GM12874 (cell line): ENCODE data around the gene SERPINB1.

Experiments
- TF ChIP-seq, protein P1 (sequence below): IDR thresholded peaks from 2 replicates; pipeline ENCODE4 v1.5.1; 2011; ENCODE audit warnings: low read depth, mild to moderate bottlenecking, control low read depth, low read length, moderate library complexity; ENCODE audit not compliant: insufficient read depth

The SERPINB1 gene

DNA sequence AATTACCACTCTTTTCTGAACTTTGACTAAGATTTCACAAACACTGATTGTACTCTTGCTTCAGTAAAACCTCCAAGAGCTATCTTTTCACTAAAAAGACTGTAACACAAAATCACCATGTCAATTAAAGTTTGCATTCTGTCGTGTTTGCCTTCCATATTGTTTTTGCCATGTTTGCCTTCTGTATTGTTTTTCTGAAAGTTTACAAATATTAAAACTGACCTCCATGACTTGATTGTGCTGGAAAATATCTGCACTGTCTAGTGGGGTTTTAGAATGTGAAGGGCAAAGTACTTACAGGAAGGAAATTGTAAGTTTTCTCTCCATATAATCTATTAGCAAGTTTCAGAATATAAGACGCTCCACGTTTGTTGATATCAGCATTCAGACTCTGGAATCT, 3.4 kb downstream of the SERPINB1 start:
- TF ChIP-seq, protein P1, sequence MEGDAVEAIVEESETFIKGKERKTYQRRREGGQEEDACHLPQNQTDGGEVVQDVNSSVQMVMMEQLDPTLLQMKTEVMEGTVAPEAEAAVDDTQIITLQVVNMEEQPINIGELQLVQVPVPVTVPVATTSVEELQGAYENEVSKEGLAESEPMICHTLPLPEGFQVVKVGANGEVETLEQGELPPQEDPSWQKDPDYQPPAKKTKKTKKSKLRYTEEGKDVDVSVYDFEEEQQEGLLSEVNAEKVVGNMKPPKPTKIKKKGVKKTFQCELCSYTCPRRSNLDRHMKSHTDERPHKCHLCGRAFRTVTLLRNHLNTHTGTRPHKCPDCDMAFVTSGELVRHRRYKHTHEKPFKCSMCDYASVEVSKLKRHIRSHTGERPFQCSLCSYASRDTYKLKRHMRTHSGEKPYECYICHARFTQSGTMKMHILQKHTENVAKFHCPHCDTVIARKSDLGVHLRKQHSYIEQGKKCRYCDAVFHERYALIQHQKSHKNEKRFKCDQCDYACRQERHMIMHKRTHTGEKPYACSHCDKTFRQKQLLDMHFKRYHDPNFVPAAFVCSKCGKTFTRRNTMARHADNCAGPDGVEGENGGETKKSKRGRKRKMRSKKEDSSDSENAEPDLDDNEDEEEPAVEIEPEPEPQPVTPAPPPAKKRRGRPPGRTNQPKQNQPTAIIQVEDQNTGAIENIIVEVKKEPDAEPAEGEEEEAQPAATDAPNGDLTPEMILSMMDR: no peak

DNA sequence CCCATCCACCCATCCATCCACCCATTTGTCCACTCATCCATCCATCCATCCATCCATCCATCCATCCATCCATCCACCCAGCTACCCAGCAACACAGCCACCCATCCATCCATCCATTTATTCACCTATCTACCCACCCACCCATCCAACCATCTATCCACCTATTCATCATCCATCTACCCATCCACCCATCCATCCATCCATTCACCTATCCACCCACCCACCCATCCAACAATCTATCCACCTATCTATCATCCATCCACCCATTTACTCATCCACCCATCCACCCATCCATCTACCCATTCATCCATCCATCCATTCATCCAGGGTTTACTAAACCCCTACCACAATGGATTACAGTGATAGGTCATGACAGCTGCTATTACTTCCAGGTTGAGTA, 7.4 kb downstream of the SERPINB1 start:
- TF ChIP-seq, protein P1: no peak

DNA sequence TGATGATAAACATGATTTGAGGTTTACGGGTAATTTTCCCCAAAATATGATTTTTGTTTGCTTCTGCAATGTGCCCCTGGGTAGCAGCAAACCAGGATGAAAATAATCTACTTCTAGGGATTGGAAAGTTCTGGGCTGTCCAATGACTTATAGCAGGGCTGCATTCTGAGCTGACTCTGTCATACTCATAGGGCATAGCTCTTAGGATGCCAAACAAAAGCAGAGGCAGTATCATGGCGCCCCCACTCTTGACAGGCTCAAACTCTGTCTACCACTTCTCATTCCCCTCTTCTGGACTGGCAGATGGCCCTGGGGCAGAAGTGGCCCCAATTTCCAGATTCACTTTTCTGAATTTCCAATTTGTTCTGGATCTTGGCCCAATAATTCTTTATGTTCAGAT, 10.3 kb downstream of the SERPINB1 start:
- TF ChIP-seq, protein P1: no peak

DNA sequence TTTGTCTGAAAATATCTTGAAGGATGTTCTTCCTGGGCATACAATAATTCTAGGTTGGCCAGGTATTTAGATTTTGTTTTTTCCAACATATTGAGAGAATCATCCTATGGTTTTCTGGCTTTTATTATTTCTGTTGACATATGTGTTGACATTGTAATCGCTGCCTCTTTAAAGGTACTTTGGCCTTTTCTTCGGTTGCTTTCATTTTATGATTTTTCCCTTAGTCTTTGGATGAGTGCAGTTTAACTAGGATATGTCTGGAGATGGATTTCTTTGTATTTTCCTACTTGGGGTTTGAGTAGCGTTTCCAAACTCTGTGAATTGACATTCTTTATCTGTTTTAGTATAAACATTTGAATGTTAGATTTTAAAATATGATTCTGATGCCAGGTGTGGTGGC, 11.5 kb downstream of the SERPINB1 start:
- TF ChIP-seq, protein P1: no peak

DNA sequence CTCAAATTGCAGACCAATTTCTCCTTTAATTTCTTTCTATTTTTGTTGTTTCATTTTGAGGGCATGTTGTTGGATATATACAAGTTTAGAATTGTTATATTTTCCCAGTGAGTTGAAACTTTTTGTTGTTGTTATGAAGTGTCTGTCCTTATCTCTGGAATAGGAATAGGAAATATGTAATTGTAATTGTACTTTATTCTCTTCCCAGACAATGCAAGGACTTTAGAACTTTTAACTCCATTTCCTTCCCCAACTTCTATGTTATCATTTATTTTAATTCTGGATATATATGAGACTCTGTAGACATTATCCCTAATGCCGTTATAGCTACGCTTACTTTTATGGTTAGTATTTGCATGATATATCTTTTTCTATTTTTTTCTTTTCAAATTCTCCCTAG, 12.4 kb downstream of the SERPINB1 start:
- TF ChIP-seq, protein P1: no peak

DNA sequence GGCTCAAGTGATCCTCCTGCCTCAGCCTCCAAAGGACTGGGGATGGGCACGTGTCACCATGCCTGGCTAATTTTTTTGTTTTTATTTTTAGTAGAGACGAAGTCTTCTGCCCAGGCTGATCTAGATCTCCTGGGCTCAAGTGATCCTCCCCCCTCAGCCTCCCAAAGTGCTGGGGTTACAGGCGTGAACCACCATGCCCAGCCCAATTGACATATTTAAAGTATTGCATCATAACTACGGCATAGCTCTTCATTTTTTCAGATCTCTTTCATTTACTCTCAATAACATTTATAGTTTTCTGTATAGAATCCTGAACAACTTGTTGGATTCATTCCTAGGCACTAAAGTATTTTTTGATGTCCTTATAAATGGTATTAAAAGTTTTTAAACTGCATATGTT, 13.0 kb downstream of the SERPINB1 start:
- TF ChIP-seq, protein P1: no peak

DNA sequence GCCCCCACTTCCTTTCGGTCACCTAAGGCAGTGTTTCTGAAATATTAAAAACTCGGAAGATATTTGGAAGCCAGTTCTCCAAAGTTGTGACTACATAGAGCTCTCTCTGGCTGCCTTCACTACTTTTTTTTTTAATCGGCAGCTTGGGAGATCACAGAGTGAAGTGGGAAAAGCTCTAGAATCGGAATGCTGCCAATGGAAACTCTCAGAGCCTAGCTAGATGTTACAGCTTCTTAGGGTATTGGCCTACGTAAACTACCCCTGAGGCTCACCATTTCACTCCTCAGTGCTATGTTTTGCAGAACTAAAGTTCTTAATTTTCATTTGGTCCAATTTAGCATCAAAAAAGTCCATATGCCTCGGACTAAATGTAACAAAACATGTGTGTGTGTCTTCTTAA, 14.5 kb downstream of the SERPINB1 start:
- TF ChIP-seq, protein P1: no peak

DNA sequence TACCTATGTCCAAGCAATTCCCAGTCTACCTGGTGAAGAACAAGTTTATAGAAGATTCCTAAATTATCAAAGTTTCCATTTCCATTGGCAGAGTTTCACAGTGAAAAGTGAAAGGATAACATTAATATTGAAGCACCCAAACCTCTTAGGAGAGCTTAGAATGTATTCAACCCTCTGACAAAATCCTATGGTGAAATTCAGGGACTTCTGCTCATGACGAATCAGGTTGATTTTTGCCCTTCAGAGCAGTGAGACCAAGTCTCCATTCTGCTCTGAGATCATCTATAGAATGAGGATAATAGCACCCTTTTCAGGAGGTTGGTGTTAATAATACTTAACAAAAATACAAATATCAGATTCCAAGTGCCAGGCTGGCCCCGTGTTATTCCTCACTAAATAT, 15.5 kb downstream of the SERPINB1 start:
- TF ChIP-seq, protein P1: no peak
